IMR-90 (cell line): ENCODE data around the gene VEZT.

ENCODE experiments used
- CTCF ChIP-seq: conservative IDR thresholded peaks from 2 replicates; pipeline ENCODE4 v1.5.1; 2012; ENCODE audit warnings: mild to moderate bottlenecking, low read depth, low read length, improper control_type of control experiment
- POLR2A ChIP-seq: IDR thresholded peaks from 2 replicates; pipeline ENCODE4 v1.6.1; 2012; ENCODE audit warnings: mild to moderate bottlenecking, low read depth, low read length
- SMC3 ChIP-seq: fragments of 150-350 bp; IDR thresholded peaks from 2 replicates; pipeline ENCODE4 v1.6.1; 2016; ENCODE audit warnings: low read depth, mild to moderate bottlenecking, antibody characterized with exemption, low read length, moderate library complexity

DNA sequence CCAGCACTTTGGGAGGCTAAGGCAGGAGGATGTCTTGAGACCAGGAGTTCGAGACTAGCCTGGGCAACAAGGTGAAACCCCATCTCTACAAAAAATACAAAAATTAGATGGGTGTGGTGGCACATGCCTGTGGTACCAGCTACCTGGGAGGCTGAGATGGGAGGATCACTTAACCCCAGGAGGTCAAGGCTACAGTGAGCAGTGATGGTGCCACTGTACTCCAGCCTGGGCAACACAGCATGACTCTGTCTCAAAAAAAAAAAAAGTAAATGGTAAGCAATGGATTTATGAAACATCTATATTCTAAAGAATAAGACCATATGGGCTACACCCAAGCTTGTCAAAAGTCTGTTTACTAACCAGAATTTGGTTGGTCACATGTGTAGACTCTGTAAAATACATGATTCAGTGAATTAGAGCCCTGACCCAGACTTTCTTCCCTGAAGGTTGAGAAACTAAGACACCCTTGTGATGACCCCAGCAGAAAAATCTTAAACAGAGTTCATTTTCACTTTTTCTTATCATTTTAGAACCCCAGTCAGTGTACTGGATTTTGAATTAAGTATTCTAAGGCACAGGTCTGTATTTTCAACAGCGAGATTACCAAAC is 12.5 kb upstream of the VEZT start:
- TF ChIP-seq CTCF, result no peak
- no peak for TF ChIP-seq POLR2A
- no peak for TF ChIP-seq SMC3
